NCI-H524 treated with DMSO at 0.1 percent for 48 hours (cell line): ENCODE data around the gene ATP13A3.

ENCODE experiments used
- DNase-seq: peaks from one replicate; lab custom pipeline; 2025; lab: John Stamatoyannopoulos, UW

ATP13A3 gene

GRCh38 chr3:194439881-194440550, 46.8 kb downstream of the ATP13A3 start:
- peak; percentile 19 for DNase-seq

GRCh38 chr3:194434503-194434902, 52.3 kb downstream of the ATP13A3 start:
- no peak for DNase-seq

GRCh38 chr3:194431554-194431953, 55.2 kb downstream of the ATP13A3 start:
- DNase-seq: no peak

GRCh38 chr3:194425399-194425798, 61.4 kb downstream of the ATP13A3 start:
- DNase-seq: no peak

- no peak for DNase-seq
Observed at GRCh38 chr3:194424953-194425352, 61.8 kb downstream of the ATP13A3 start.

GRCh38 chr3:194424373-194424772, 62.4 kb downstream of the ATP13A3 start:
- no peak for DNase-seq

GRCh38 chr3:194423317-194423716, 63.5 kb downstream of the ATP13A3 start:
- DNase-seq: no peak

GRCh38 chr3:194422188-194422587, 64.6 kb downstream of the ATP13A3 start:
- DNase-seq: no peak

GRCh38 chr3:194418671-194419070, 68.1 kb downstream of the ATP13A3 start:
- no peak for DNase-seq

- no peak for DNase-seq
Observed at GRCh38 chr3:194407423-194407822, 79.4 kb downstream of the ATP13A3 start.

GRCh38 chr3:194405766-194406165, 81.0 kb downstream of the ATP13A3 start:
- DNase-seq: no peak

GRCh38 chr3:194404365-194405140, 82.2 kb downstream of the ATP13A3 start:
- no peak for DNase-seq

GRCh38 chr3:194401868-194402329, 84.9 kb downstream of the ATP13A3 start:
- DNase-seq: no peak

GRCh38 chr3:194401346-194401745, 85.5 kb downstream of the ATP13A3 start:
- DNase-seq: no peak

- DNase-seq: no peak
Observed at GRCh38 chr3:194399874-194400411, 86.9 kb downstream of the ATP13A3 start.

- no peak for DNase-seq
Observed at GRCh38 chr3:194399166-194399565, 87.6 kb downstream of the ATP13A3 start, which contains the start of gene GP5. Gene GP5, minus strand, starts transcription at chr3:194399266. Its CDS starts 984 bp downstream, at chr3:194398282.

GRCh38 chr3:194397757-194398312, 89.0 kb downstream of the ATP13A3 start:
- DNase-seq: no peak

GRCh38 chr3:194396859-194397756, 89.7 kb downstream of the ATP13A3 start:
- DNase-seq: peak; percentile 29

GRCh38 chr3:194396539-194396858, 90.3 kb downstream of the ATP13A3 start:
- no peak for DNase-seq

GRCh38 chr3:194395778-194396538, 90.8 kb downstream of the ATP13A3 start:
- DNase-seq: no peak

- no peak for DNase-seq
Observed at GRCh38 chr3:194395212-194395611, 91.6 kb downstream of the ATP13A3 start.
